Aorta (tissue), 5 donors: Measurements from ENCODE around the gene TARP.

Source experiments
- ATAC-seq: fragments of 200-7000 bp; cut with Tn5 transposase; one replicate; pipeline ENCODE4 v1.9.1; 2022; ENCODE audit warnings: moderate library complexity; ENCODE audit not compliant: low FRiP score
- DNase-seq, 2 donors: peaks; one replicate each; pipeline ENCODE4 v3.0.0-alpha.2; 2020
- H3K27ac ChIP-seq, 2 donors: one replicate each; pipeline ENCODE4 v1.5.1; 2013; ENCODE audit warnings: low read length in 2 of 2, mild to moderate bottlenecking in 2 of 2, moderate library complexity in 2 of 2, control low read depth in 1 of 2, inconsistent platforms in 1 of 2, low read depth in 1 of 2
- H3K27me3 ChIP-seq, 2 donors: one replicate each; pipeline ENCODE4 v1.6.1; 2013; ENCODE audit warnings: control low read depth in 1 of 2, low read length in 1 of 2, mild to moderate bottlenecking in 1 of 2, moderate library complexity in 1 of 2; ENCODE audit not compliant: insufficient read depth in 2 of 2, control insufficient read depth in 1 of 2
- H3K36me3 ChIP-seq, 2 donors: one replicate each; pipeline ENCODE4 v1.6.1; 2013; ENCODE audit warnings: control low read depth in 1 of 2, low read length in 1 of 2, mild to moderate bottlenecking in 1 of 2; ENCODE audit not compliant: insufficient read depth in 2 of 2, control insufficient read depth in 1 of 2
- H3K4me1 ChIP-seq, 2 donors: one replicate each; pipeline ENCODE4 v1.6.1; 2013; ENCODE audit warnings: low read length in 2 of 2, control low read depth in 1 of 2, mild to moderate bottlenecking in 1 of 2, moderate library complexity in 1 of 2; ENCODE audit not compliant: insufficient read depth in 2 of 2, control insufficient read depth in 1 of 2
- H3K4me3 ChIP-seq, 2 donors: one replicate each; pipeline ENCODE4 v1.5.1; 2013; ENCODE audit warnings: low read length in 2 of 2, control low read depth in 1 of 2, mild to moderate bottlenecking in 1 of 2
- H3K9me3 ChIP-seq: one replicate; pipeline ENCODE4 v1.6.1; 2013; ENCODE audit warnings: mild to moderate bottlenecking, low read length; ENCODE audit not compliant: control insufficient read depth
- WGBS, 2 donors: extraction: QIAGEN DNeasy Blood & Tissue Kit; methylation state at CpG; one replicate each; pipeline ENCODE4 v1.1.7; 2013; 5-methylcytosine and 5-hydroxymethylcytosine counted together
- intact Hi-C, 2 donors: fragments of 100-400 bp; cut with DNase I; formaldehyde crosslinking; loops; one replicate each; pipeline versions ENCODE4 v1.14.2 to v1.15.0; 2022
- donor health status: healthy with polysubstance abuse.
- donor health status: Bipolar disorder and iron deficiency.
- donor health status: DM: no; HTN: no; CAD: no.
- donor health status: DM: no; HTN: no; CAD: no.
- donor health status: DM: yes; HTN: yes; CAD: no.

TARP gene

GRCh38 chr7:38317515-38317914 is 44.1 kb upstream of the TARP start:
- Histone ChIP-seq H3K36me3 (no peaks in the 10 kb centered on the region), H3K27me3 (no peaks in the 10 kb centered on the region), H3K9me3 (no peaks in the 10 kb centered on the region), H3K27ac (no peak overlapping the region), H3K4me1 (no peaks in the 10 kb centered on the region), H3K4me3 (no peak overlapping the region)
- no peak for ATAC-seq
- 73 to 78% methylated on average over 9 of the region's 9 CpGs for WGBS, 2 donors
- intact Hi-C loops: no loop called here
- DNase-seq: no peak

GRCh38 chr7:38316733-38317360 is 43.4 kb upstream of the TARP start:
- Histone ChIP-seq H3K27ac (no peak overlapping the region), H3K27me3 (no peaks in the 10 kb centered on the region), H3K4me3 (no peak overlapping the region), H3K9me3 (no peaks in the 10 kb centered on the region), H3K36me3 (no peaks in the 10 kb centered on the region), H3K4me1 (no peaks in the 10 kb centered on the region)
- no peak for ATAC-seq
- no peak for DNase-seq
- WGBS, 2 donors: 78% methylated on average over 8 of the region's 8 CpGs
- intact Hi-C loops: no loop called here

- H3K9me3 ChIP-seq: no peaks in the 10 kb centered on the region
- no peak overlapping the region for H3K4me3 ChIP-seq
- H3K4me1 ChIP-seq: no peaks in the 10 kb centered on the region
- no peak for DNase-seq
- intact Hi-C loops: no loop called here
- no peak for ATAC-seq
- WGBS, 2 donors: 88 to 89% methylated on average over 3 of the region's 3 CpGs
- no peaks in the 10 kb centered on the region for H3K27me3 ChIP-seq
- H3K36me3 ChIP-seq: no peaks in the 10 kb centered on the region
- H3K27ac ChIP-seq: no peak overlapping the region
Measured at GRCh38 chr7:38315410-38315809, 42.0 kb upstream of the TARP start.

GRCh38 chr7:38312821-38313220 is 39.4 kb upstream of the TARP start:
- no peak overlapping the region for H3K4me3 ChIP-seq
- no peaks in the 10 kb centered on the region for H3K27me3 ChIP-seq
- no peaks in the 10 kb centered on the region for H3K36me3 ChIP-seq
- 89 to 91% methylated on average over 2 of the region's 2 CpGs for WGBS, 2 donors
- no peaks in the 10 kb centered on the region for H3K4me1 ChIP-seq
- intact Hi-C loops: no loop called here
- no peak overlapping the region for H3K27ac ChIP-seq
- no peak for ATAC-seq
- no peaks in the 10 kb centered on the region for H3K9me3 ChIP-seq
- DNase-seq: no peak

DNA sequence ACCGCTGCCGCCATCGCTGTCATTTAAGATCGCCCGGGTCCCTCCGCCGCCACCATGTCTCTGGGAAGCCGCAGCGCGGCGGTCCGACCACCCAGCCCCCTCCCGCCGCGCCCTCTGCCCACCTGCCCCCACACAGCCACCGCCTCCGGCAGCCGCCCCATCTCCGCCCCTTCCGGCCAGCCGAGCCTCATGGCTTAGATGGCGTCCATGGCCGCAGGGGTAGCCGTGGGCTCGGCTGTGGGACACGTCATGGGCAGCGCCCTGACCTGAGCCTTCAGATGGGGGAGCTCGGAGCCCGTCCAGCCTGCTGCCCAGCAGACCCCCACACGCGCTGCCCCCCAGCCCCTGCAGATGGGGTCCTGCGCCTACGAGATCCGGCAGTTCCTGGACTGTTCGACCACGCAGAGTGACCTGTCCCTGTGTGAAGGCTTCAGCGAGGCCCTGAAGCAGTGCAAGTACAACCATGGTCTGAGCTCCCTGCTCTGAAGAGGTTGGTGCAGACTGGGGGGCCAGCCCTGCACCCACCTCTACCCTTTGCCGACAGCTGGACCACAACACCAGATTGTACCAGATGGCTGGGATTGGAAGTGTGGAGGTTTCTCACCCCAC is 38.0 kb upstream of the TARP start:
- intact Hi-C loops: no loop called here
- Histone ChIP-seq H3K9me3 (no peaks in the 10 kb centered on the region), H3K4me3 (peak overlapping the region; percentile 2 to 11), H3K4me1 (no peaks in the 10 kb centered on the region), H3K27ac (no peak overlapping the region), H3K36me3 (no peaks in the 10 kb centered on the region), H3K27me3 (no peaks in the 10 kb centered on the region)
- DNase-seq (peak; percentile 56 to 81), ATAC-seq (peak; percentile 77)
- 12 to 21% methylated on average over 38 of the region's 38 CpGs for WGBS, 2 donors

- Histone ChIP-seq H3K4me1 (no peaks in the 10 kb centered on the region), H3K36me3 (no peaks in the 10 kb centered on the region), H3K4me3 (peak overlapping the region in 1 of 2 donors; percentile 11), H3K9me3 (no peaks in the 10 kb centered on the region), H3K27ac (no peak overlapping the region), H3K27me3 (no peaks in the 10 kb centered on the region)
- DNase-seq (peak in 1 of 2 donors; percentile 79), ATAC-seq (peak; percentile 42)
- intact Hi-C loops: no loop called here
- WGBS, 2 donors: 54 to 83% methylated on average over 6 of the region's 6 CpGs
Measured at GRCh38 chr7:38310591-38311101, 37.2 kb upstream of the TARP start.

- WGBS, 2 donors: 91 to 94% methylated on average over 5 of the region's 5 CpGs
- Histone ChIP-seq H3K36me3 (no peaks in the 10 kb centered on the region), H3K27me3 (no peaks in the 10 kb centered on the region), H3K4me1 (no peaks in the 10 kb centered on the region), H3K4me3 (no peak overlapping the region), H3K27ac (no peak overlapping the region), H3K9me3 (no peaks in the 10 kb centered on the region)
- DNase-seq (no peak), ATAC-seq (no peak)
- intact Hi-C loops: no loop called here
Measured at GRCh38 chr7:38309555-38309954, 36.1 kb upstream of the TARP start.

GRCh38 chr7:38308140-38308539 is 34.7 kb upstream of the TARP start:
- Histone ChIP-seq H3K9me3 (no peaks in the 10 kb centered on the region), H3K36me3 (no peaks in the 10 kb centered on the region), H3K4me3 (no peak overlapping the region), H3K4me1 (no peaks in the 10 kb centered on the region), H3K27ac (no peak overlapping the region), H3K27me3 (no peaks in the 10 kb centered on the region)
- intact Hi-C loops: no loop called here
- DNase-seq: no peak
- ATAC-seq: no peak
- WGBS, 2 donors: 91 to 98% methylated on average over 2 of the region's 2 CpGs

DNA sequence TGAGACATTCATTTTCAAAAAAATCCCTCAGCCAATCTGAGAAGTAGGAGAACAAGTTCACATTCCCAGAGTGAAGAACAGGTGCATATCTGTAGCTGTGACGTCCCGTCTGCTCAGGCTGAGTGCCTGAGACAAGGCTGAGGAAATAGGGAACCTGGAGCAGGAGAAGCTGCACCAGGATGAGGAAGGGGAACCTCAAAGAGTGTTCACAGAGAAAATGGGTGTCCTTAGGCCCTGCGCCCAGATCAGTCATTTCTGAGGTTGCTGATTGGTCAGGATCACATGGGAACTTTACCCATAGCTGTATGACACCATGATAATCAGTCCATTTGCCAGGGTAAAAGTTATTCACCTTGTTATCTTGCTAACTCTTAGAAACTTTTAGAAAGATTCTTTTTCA is 34.2 kb upstream of the TARP start:
- intact Hi-C loops: no loop called here
- Histone ChIP-seq H3K27me3 (no peaks in the 10 kb centered on the region), H3K36me3 (no peaks in the 10 kb centered on the region), H3K4me3 (no peak overlapping the region), H3K27ac (no peak overlapping the region), H3K9me3 (no peaks in the 10 kb centered on the region), H3K4me1 (no peaks in the 10 kb centered on the region)
- ATAC-seq (no peak), DNase-seq (no peak)
- WGBS, 2 donors: 93 to 95% methylated on average over 3 of the region's 3 CpGs
